ENCODE measurements around the gene WWC2.

GRCh38 chr4:183348706-183349659 is 249.9 kb downstream of the WWC2 start:
- TF ChIP-seq CTCF (conservative IDR thresholded peaks at IDR 0.05; ENCODE audit: low read length) (no peak), EZH2phosphoT487 (IDR thresholded peaks at IDR 0.05; ENCODE audit: borderline replicate concordance) (no peak)

All from Loucy (cell line).